Gastrocnemius medialis (tissue), 4 donors: Measurements from ENCODE around the gene ARSK.

Experiments used
- CTCF ChIP-seq, 5 experiments: fragments of 450-650 bp in 3 of 5; fragments of 200-600 bp in 2 of 5; sonication (generic) in 2 of 5; IDR thresholded peaks in 4 of 5; conservative IDR thresholded peaks in 1 of 5; 1 replicate in 4 of 5; 2 replicates in 1 of 5; pipeline ENCODE4 v1.5.1; 2016 to 2019; ENCODE audit warnings: antibody characterized with exemption in 5 of 5, mild to moderate bottlenecking in 3 of 5, moderate library complexity in 3 of 5
- POLR2A ChIP-seq, 2 donors: fragments of 450-650 bp; IDR thresholded peaks; one replicate each; pipeline ENCODE4 v1.6.1; 2017; ENCODE audit warnings: antibody characterized with exemption in 2 of 2, mild to moderate bottlenecking in 2 of 2, moderate library complexity in 2 of 2

GRCh38 chr5:95630394-95630917, 75.6 kb downstream of the ARSK start:
- TF ChIP-seq POLR2A (IDR thresholded peaks at IDR 0.05): no peak
- no peak for TF ChIP-seq CTCF (IDR thresholded peaks at IDR 0.05 in 4 of 5, conservative IDR thresholded peaks at IDR 0.05 in 1 of 5)
